Thyroid gland (tissue), 4 donors: Measurements from ENCODE around the gene TCF19.
"Not testable (repeated sequence)": the region's sequence is repeated elsewhere in the genome, so short reads cannot be mapped to it uniquely, and the experiment has no call there.

Source experiments
- POLR2A ChIP-seq, 2 donors: fragments of 450-650 bp; IDR thresholded peaks; one replicate each; pipeline ENCODE4 v1.6.1; 2017; ENCODE audit warnings: antibody characterized with exemption in 2 of 2, mild to moderate bottlenecking in 2 of 2, moderate library complexity in 1 of 2
- TF ChIP-seq, protein P1 (sequence below), 6 experiments: fragments of 200-600 bp in 3 of 6; fragments of 450-650 bp in 3 of 6; sonication (generic) in 3 of 6; IDR thresholded peaks; one replicate each; pipeline ENCODE4 v1.5.1; 2016 to 2019; ENCODE audit warnings: antibody characterized with exemption in 6 of 6, mild to moderate bottlenecking in 2 of 6, inconsistent platforms in 1 of 6, moderate library complexity in 1 of 6

DNA sequence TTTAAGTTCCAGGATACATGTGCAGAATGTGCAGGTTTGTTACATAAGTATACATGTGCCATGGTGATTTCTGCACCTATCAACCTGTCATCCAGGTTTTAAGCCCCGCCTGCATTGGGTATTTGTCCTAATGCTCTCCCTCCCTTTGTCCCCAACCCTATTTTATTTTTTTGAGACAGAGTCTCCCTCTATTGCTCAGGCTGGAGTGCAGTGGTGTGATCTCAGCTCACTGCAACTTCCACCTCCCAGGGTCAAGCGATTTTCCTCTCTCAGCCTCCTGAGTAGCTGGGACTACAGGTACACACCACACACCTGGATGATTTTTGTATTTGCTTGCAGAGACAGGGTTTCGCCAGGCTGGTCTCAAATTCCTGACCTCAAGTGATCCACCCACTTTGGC lies 30.8 kb downstream of the TCF19 start:
- TF ChIP-seq, protein P1, sequence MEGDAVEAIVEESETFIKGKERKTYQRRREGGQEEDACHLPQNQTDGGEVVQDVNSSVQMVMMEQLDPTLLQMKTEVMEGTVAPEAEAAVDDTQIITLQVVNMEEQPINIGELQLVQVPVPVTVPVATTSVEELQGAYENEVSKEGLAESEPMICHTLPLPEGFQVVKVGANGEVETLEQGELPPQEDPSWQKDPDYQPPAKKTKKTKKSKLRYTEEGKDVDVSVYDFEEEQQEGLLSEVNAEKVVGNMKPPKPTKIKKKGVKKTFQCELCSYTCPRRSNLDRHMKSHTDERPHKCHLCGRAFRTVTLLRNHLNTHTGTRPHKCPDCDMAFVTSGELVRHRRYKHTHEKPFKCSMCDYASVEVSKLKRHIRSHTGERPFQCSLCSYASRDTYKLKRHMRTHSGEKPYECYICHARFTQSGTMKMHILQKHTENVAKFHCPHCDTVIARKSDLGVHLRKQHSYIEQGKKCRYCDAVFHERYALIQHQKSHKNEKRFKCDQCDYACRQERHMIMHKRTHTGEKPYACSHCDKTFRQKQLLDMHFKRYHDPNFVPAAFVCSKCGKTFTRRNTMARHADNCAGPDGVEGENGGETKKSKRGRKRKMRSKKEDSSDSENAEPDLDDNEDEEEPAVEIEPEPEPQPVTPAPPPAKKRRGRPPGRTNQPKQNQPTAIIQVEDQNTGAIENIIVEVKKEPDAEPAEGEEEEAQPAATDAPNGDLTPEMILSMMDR (IDR thresholded peaks at IDR 0.05), result not testable (repeated sequence)
- not testable (repeated sequence) for TF ChIP-seq POLR2A (IDR thresholded peaks at IDR 0.05)
